Thyroid gland (tissue), 4 donors: ENCODE data around the gene BSPRY.
A peak's percentile ranks its signal among the peaks of the same experiment; 100 is the strongest.

Experiments used
- CTCF ChIP-seq, 6 experiments: fragments of 200-600 bp in 3 of 6; fragments of 450-650 bp in 3 of 6; sonication (generic) in 3 of 6; IDR thresholded peaks; one replicate each; pipeline ENCODE4 v1.5.1; 2016 to 2019; ENCODE audit warnings: antibody characterized with exemption in 6 of 6, mild to moderate bottlenecking in 2 of 6, inconsistent platforms in 1 of 6, moderate library complexity in 1 of 6
- POLR2A ChIP-seq, 2 donors: fragments of 450-650 bp; IDR thresholded peaks; one replicate each; pipeline ENCODE4 v1.6.1; 2017; ENCODE audit warnings: antibody characterized with exemption in 2 of 2, mild to moderate bottlenecking in 2 of 2, moderate library complexity in 1 of 2

- no peak for TF ChIP-seq CTCF (IDR thresholded peaks at IDR 0.05)
- peak; percentile 75 to 85 for TF ChIP-seq POLR2A (IDR thresholded peaks at IDR 0.05)
Observed at GRCh38 chr9:113376634-113377567, 27.6 kb downstream of the BSPRY start, which contains the start of gene HDHD3.
